Measurements from ENCODE around the gene RAD50. TPM values are rescaled to one million over a fixed set of nuclear protein-coding genes. Genes with fewer than 3 reads are reported as not detected.

Gene RAD50
- total and polyA plus RNA-seq, 2 of the 4 experiments (the other 2 are of a cell fraction), result 5.2 to 6.2 TPM

- POLR2A ChIA-PET (ENCODE audit: unreplicated experiment), result no interaction called here
- H3K9me3 ChIP-seq (ENCODE audit: control insufficient read depth, insufficient read depth, low read length), result no peaks in the 10 kb centered on the region
- no peaks in the 10 kb centered on the region for H3K36me3 ChIP-seq (ENCODE audit: control insufficient read depth, insufficient read depth, low read length)
- no TSS peak for BruUV-seq (replicated peaks)
- H2BK5ac ChIP-seq (ENCODE audit: low read depth, low read length, poor library complexity, severe bottlenecking), result no peak overlapping the region
- no peak overlapping the region for H4K5ac ChIP-seq (ENCODE audit: low read depth, low read length)
- H3K9me1 ChIP-seq (ENCODE audit: insufficient read depth, low read length), result peaks cover 3% of the 10 kb centered on the region; the same call in 1 of the 2 replicates
- H3K27ac ChIP-seq (ENCODE audit: insufficient read depth, low read length), result no peak overlapping the region
- no peak overlapping the region for H3K56ac ChIP-seq (ENCODE audit: extremely low read depth, insufficient read depth, low read length)
- H3K23ac ChIP-seq (ENCODE audit: low read depth, low read length), result no peak overlapping the region
- no peak overlapping the region for H3K4me2 ChIP-seq (ENCODE audit: low read depth, low read length)
- dilution Hi-C loops (cut with HindIII; ENCODE audit: low sequenced_read_pairs, unreplicated experiment), result no loop called here
- 66% methylated on average over 7 of the region's 8 CpGs; no CpG with 5 or more reads in 1 of the 2 experiments for WGBS, 2 experiments (ENCODE audit: extremely low coverage in 2 of 2, insufficient read length in 1 of 2)
- CTCF ChIA-PET, result interaction anchor here (0.5 to 2.1 kb wide), 9 partner anchors 9 to 263 kb away, joined by 3 to 8 read pairs (median 3); no protein-coding TSS in a partner anchor
- H3K27me3 ChIP-seq (ENCODE audit: control insufficient read depth, insufficient read depth, low read length), result peaks cover 19% of the 10 kb centered on the region
- intact Hi-C loops (cut with micrococcal nuclease), result loop anchor here (5.0 to 10.0 kb wide), 2 partner anchors 178 to 295 kb away; no protein-coding TSS in a partner anchor
- ATAC-seq (ENCODE audit: low read depth), result peak; percentile 58
- H2BK120ac ChIP-seq (ENCODE audit: low read depth, low read length), result no peak overlapping the region
- H3K9ac ChIP-seq (ENCODE audit: low read depth, low read length), result no peak overlapping the region
- no peak overlapping the region for H4K91ac ChIP-seq (ENCODE audit: insufficient read depth, low read depth, low read length)
- no peak overlapping the region for H3K14ac ChIP-seq (replicated peaks; ENCODE audit: low read depth, low read length)
- no peak overlapping the region for H3K4ac ChIP-seq (ENCODE audit: low read depth, low read length)
- no peak overlapping the region for H3K18ac ChIP-seq (ENCODE audit: low read depth, low read length)
- no peak overlapping the region for H2AFZ ChIP-seq (replicated peaks; ENCODE audit: low read length, poor library complexity)
- no peak overlapping the region for H4K8ac ChIP-seq (ENCODE audit: low read depth in 2 of 2, low read length in 2 of 2)
- in situ Hi-C loops (cut with MboI; ENCODE audit: low sequenced_read_pairs), result loop anchor here (10.0 kb wide), 1 partner anchor 188 kb away; no protein-coding TSS in a partner anchor
- H2BK15ac ChIP-seq (ENCODE audit: low read depth, low read length), result no peak overlapping the region
- no peaks in the 10 kb centered on the region for H4K20me1 ChIP-seq (ENCODE audit: insufficient read depth, low read length)
- TF ChIP-seq BHLHE40 (IDR thresholded peaks at IDR 0.05; ENCODE audit: low read depth, low read length) (peak; percentile 53; the same call in 1 of the 2 replicates), MXI1 (IDR thresholded peaks at IDR 0.05; ENCODE audit: borderline replicate concordance, low read depth, low read length) (no peak)
- H2AK5ac ChIP-seq (ENCODE audit: low read depth, low read length), result no peak overlapping the region
- no peak overlapping the region for H2AK9ac ChIP-seq (replicated peaks; ENCODE audit: low read depth, low read length, poor library complexity)
- no peaks in the 10 kb centered on the region for H3K79me1 ChIP-seq (ENCODE audit: low read depth in 1 of 2, low read length in 2 of 2)
- peaks cover 1% of the 10 kb centered on the region; the same call in 1 of the 2 replicates for H3K4me1 ChIP-seq (ENCODE audit: control insufficient read depth, insufficient read depth, low read length)
- H2BK20ac ChIP-seq (ENCODE audit: low read depth, low read length), result no peak overlapping the region
- H3K4me3 ChIP-seq (ENCODE audit: insufficient read depth, low read depth, low read length), result no peak overlapping the region
- peak; percentile 54 for DNase-seq
These were observed 29.7 kb upstream of the RAD50 start for GRCh38 chr5:132526974-132527564.

Data from IMR-90 (cell line).